K562 (cell line): ENCODE results near the gene DROSHA. TPM values are rescaled to one million over a fixed set of nuclear protein-coding genes. Genes with fewer than 3 reads are reported as not detected.

Experiments
- ATAC-seq: fragments of 200-7000 bp; cut with Tn5 transposase; 3 replicates; pipeline ENCODE4 v1.9.1; 2020; ENCODE audit warnings: moderate library complexity
- BruUV-seq: library from RNA; stranded (reverse); fragments of 400-500 nt; replicated peaks from 2 replicates; lab custom pipeline; 2021; lab: Mats Ljungman, UMichigan
- CTCF ChIA-PET: fragments of 300-600 bp; formaldehyde crosslinking; extraction: SDS; loops from one replicate; lab custom pipeline; 2021; ENCODE audit warnings: low intra/inter-chr PET ratio; lab: Yijun Ruan, JAX
- POLR2A ChIA-PET: fragments of 300-600, 350-650 bp; sonication (Branson Sonifier 250); formaldehyde crosslinking; extraction: SDS; loops from one replicate; lab custom pipeline; 2021; ENCODE audit warnings: antibody characterized with exemption, inconsistent platforms; lab: Yijun Ruan, JAX
- DNase-seq, 4 experiments: peaks; one replicate each; pipeline versions ENCODE4 v3.0.0 to v3.0.0-alpha.2; 2011 to 2018; ENCODE audit warnings: low spot score in 3 of 4, mixed read lengths in 3 of 4; ENCODE audit errors: extremely low read depth in 1 of 4
- FAIRE-seq: peaks from 2 replicates; lab custom pipeline; 2011; peaks lifted over from hg19 to GRCh38; lab: Jason Lieb, UNC
- H2AFZ ChIP-seq: 2 replicates; pipeline ENCODE4 v1.6.0; 2011; ENCODE audit warnings: low read depth, low read length, control low read depth, inconsistent platforms
- H3K27ac ChIP-seq: fragments of 200-600 bp; 3 replicates; pipeline ENCODE4 v1.8.0; 2011; ENCODE audit warnings: low read depth, mild to moderate bottlenecking, control low read depth, inconsistent platforms, low read length, moderate library complexity, mixed read lengths; ENCODE audit errors: extremely low read depth
- H3K27me3 ChIP-seq, 2 experiments: fragments of 300-600 bp in 1 of 2; 2 replicates in 1 of 2; 3 replicates in 1 of 2; pipeline versions ENCODE4 v1.6.0 to v1.8.0; 2011; ENCODE audit warnings: inconsistent platforms in 2 of 2, low read length in 2 of 2, mild to moderate bottlenecking in 1 of 2, mixed read lengths in 1 of 2, moderate library complexity in 1 of 2; ENCODE audit not compliant: control insufficient read depth in 2 of 2, insufficient read depth in 2 of 2
- H3K36me3 ChIP-seq: fragments of 300-600 bp; 3 replicates; pipeline ENCODE4 v1.8.0; 2011; ENCODE audit warnings: mild to moderate bottlenecking, low read length, inconsistent platforms; ENCODE audit not compliant: control insufficient read depth, insufficient read depth
- H3K4me1 ChIP-seq, 2 experiments: fragments of 200-600 bp in 1 of 2; replicated peaks in 1 of 2; 2 replicates in 1 of 2; 3 replicates in 1 of 2; pipeline versions ENCODE4 v1.5.1 to v1.8.0; 2011; ENCODE audit warnings: inconsistent platforms in 2 of 2, low read length in 2 of 2, mild to moderate bottlenecking in 1 of 2, mixed read lengths in 1 of 2, moderate library complexity in 1 of 2; ENCODE audit not compliant: control insufficient read depth in 2 of 2, insufficient read depth in 2 of 2
- H3K4me2 ChIP-seq: 2 replicates; pipeline ENCODE4 v1.6.1; 2011; ENCODE audit warnings: low read length, control low read depth, inconsistent platforms, mixed read lengths; ENCODE audit not compliant: insufficient read depth
- H3K4me3 ChIP-seq: fragments of 200-600 bp; sonication (generic), shearing (Covaris generic); 2 replicates; pipeline ENCODE4 v1.5.1; 2016; ENCODE audit warnings: control low read depth, inconsistent platforms
- H3K79me2 ChIP-seq: fragments of 200-600 bp; 3 replicates; pipeline ENCODE4 v1.8.0; 2011; ENCODE audit warnings: low read length, inconsistent platforms; ENCODE audit not compliant: control insufficient read depth, insufficient read depth
- H3K9ac ChIP-seq, 2 experiments: 2 replicates each; pipeline versions ENCODE4 v1.6.0 to v1.6.1; 2011; ENCODE audit warnings: low read depth in 2 of 2, low read length in 2 of 2, control low read depth in 1 of 2, inconsistent platforms in 1 of 2, mild to moderate bottlenecking in 1 of 2, mixed read lengths in 1 of 2; ENCODE audit not compliant: insufficient read depth in 1 of 2
- H3K9me1 ChIP-seq: one replicate; pipeline ENCODE4 v1.6.0; 2011; ENCODE audit warnings: inconsistent platforms, mild to moderate bottlenecking, low read length, moderate library complexity; ENCODE audit not compliant: control insufficient read depth, insufficient read depth
- H3K9me3 ChIP-seq: replicated peaks from 2 replicates; pipeline ENCODE4 v1.5.1; 2011; ENCODE audit warnings: low read depth, low read length, inconsistent platforms; ENCODE audit not compliant: control insufficient read depth, insufficient read depth
- H4K20me1 ChIP-seq: replicated peaks from 2 replicates; pipeline ENCODE4 v1.6.1; 2011; ENCODE audit warnings: low read length, inconsistent platforms, mixed read lengths; ENCODE audit not compliant: control insufficient read depth, insufficient read depth
- BMI1 ChIP-seq: fragments of 150-350 bp; IDR thresholded peaks from 2 replicates; pipeline ENCODE4 v1.6.1; 2014; ENCODE audit warnings: low read length
- BRD9 ChIP-seq: fragments of 450-650 bp; IDR thresholded peaks from 2 replicates; pipeline ENCODE4 v1.6.1; 2018; ENCODE audit warnings: low read depth; ENCODE audit not compliant: partially characterized antibody
- EHMT2 ChIP-seq: fragments of 450-650 bp; IDR thresholded peaks from 2 replicates; pipeline ENCODE4 v1.6.1; 2018; ENCODE audit warnings: antibody characterized with exemption
- FOXJ2 ChIP-seq: fragments of 200-800 bp; sonication (Bioruptor generic); IDR thresholded peaks from 2 replicates; pipeline ENCODE4 v1.6.1; 2016; ENCODE audit warnings: missing genetic modification characterization, missing compliant biosample characterization
- ILF3 ChIP-seq: fragments of 450-650 bp; IDR thresholded peaks from 2 replicates; pipeline ENCODE4 v1.6.1; 2018; ENCODE audit warnings: antibody characterized with exemption, mild to moderate bottlenecking, moderate library complexity, borderline replicate concordance
- NR1H2 ChIP-seq: sonication (generic); formaldehyde crosslinking; IDR thresholded peaks from 2 replicates; pipeline ENCODE4 v1.4.0; 2020; ENCODE audit warnings: mild to moderate bottlenecking, missing genetic modification reagents
- POLR2AphosphoS2 ChIP-seq: IDR thresholded peaks from 2 replicates; pipeline ENCODE4 v1.6.1; 2012; ENCODE audit warnings: low read length, improper control_type of control experiment
- SIX5 ChIP-seq, 2 experiments: IDR thresholded peaks; 2 replicates each; pipeline ENCODE4 v1.6.1; 2011; ENCODE audit warnings: low read length in 2 of 2, borderline replicate concordance in 1 of 2, low read depth in 1 of 2, mild to moderate bottlenecking in 1 of 2, moderate library complexity in 1 of 2; ENCODE audit not compliant: insufficient read depth in 1 of 2
- TCFL5 ChIP-seq: fragments of 250-450 bp; sonication (Bioruptor Pico); conservative IDR thresholded peaks from 2 replicates; pipeline ENCODE4 v1.6.1; 2021; ENCODE audit warnings: mild to moderate bottlenecking, moderate library complexity, matching md5 sums
- TEAD4 ChIP-seq, 2 experiments: sonication (generic) in 1 of 2; formaldehyde crosslinking in 1 of 2; IDR thresholded peaks; 2 replicates each; pipeline versions ENCODE4 v1.6.1 to v1.8.0; 2012 to 2022; ENCODE audit warnings: borderline replicate concordance in 1 of 2, inconsistent platforms in 1 of 2, low read length in 1 of 2, mild to moderate bottlenecking in 1 of 2, missing genetic modification reagents in 1 of 2
- ZEB2 ChIP-seq: fragments of 450-650 bp; IDR thresholded peaks from 2 replicates; pipeline ENCODE4 v1.6.1; 2016
- ZNF347 ChIP-seq: fragments of 450-650 bp; formaldehyde crosslinking; IDR thresholded peaks from 2 replicates; pipeline ENCODE4 v1.4.0; 2020; ENCODE audit warnings: low read depth, mild to moderate bottlenecking, moderate library complexity
- ZNF444 ChIP-seq: fragments of 250-450 bp; sonication (Bioruptor Pico); IDR thresholded peaks from 2 replicates; pipeline ENCODE4 v1.4.0; 2020; ENCODE audit warnings: mild to moderate bottlenecking, moderate library complexity
- ZNF507 ChIP-seq: conservative IDR thresholded peaks from 2 replicates; pipeline ENCODE4 v1.6.1; 2017; ENCODE audit warnings: missing genetic modification characterization, missing compliant biosample characterization
- ZNF696 ChIP-seq: fragments of 250-450 bp; sonication (Bioruptor Pico); conservative IDR thresholded peaks from 2 replicates; pipeline ENCODE4 v1.4.0; 2020; ENCODE audit warnings: mild to moderate bottlenecking, moderate library complexity
- ZSCAN29 ChIP-seq: fragments of 450-650 bp; IDR thresholded peaks from 2 replicates; pipeline ENCODE4 v1.6.1; 2017
- WGBS: fragments of 100-300 bp; shearing (Covaris generic); methylation state at CpG from one replicate; pipeline ENCODE4 v1.1.6; 2016; ENCODE audit warnings: low coverage, mixed read lengths; ENCODE audit not compliant: insufficient coverage; ENCODE audit errors: missing lambda C conversion rate; 5-methylcytosine and 5-hydroxymethylcytosine counted together
- in situ Hi-C: fragments of 300-500 bp; cut with MboI; formaldehyde crosslinking; loops from 4 replicates; pipeline ENCODE4 v1.15.0; 2018; ENCODE audit warnings: inconsistent platforms, mixed read lengths
- intact Hi-C: fragments of 100-400 bp; cut with micrococcal nuclease; formaldehyde crosslinking; loops from 2 replicates; pipeline ENCODE4 v1.14.2; 2022
- polyA plus RNA-seq, 8 experiments: library from polyadenylated mRNA; depleted of rRNA in 4 of 8; stranded (reverse) in 5 of 8; unstranded in 3 of 8; fragments of >200 nt; fragmentation: Nextera tagmentation in 2 of 8; fragmentation: Illumina TruSeq in 1 of 8; extraction: Ambion mirVana in 2 of 8; extraction: Trizol in 1 of 8; gene quantifications; 2 replicates each; pipeline versions ENCODE4 v1.2.1 to v1.2.3, GENCODE V29; 2011 to 2014; ENCODE audit warnings: inconsistent platforms in 1 of 8, missing spikeins in 1 of 8
- total RNA-seq, 7 experiments: library from RNA; depleted of rRNA in 6 of 7; stranded (reverse); fragments of >200 nt in 6 of 7; fragmentation: Illumina TruSeq in 2 of 7; extraction: Trizol in 2 of 7; gene quantifications; 2 replicates each; pipeline versions ENCODE4 v1.2.1 to v1.2.3, GENCODE V29; 2011 to 2021; ENCODE audit warnings: low replicate concordance in 1 of 7
- TF ChIP-seq, protein P1 (sequence below): fragments of 450-650 bp; IDR thresholded peaks from 2 replicates; pipeline ENCODE4 v1.6.1; 2016; ENCODE audit warnings: antibody characterized with exemption

The DROSHA gene
- total and polyA plus RNA-seq, 9 of the 15 experiments (the other 6 are each of a cell fraction or from before 2014, with no cell fraction given) = 52.5 to 109 (median 68.9) TPM

DNA sequence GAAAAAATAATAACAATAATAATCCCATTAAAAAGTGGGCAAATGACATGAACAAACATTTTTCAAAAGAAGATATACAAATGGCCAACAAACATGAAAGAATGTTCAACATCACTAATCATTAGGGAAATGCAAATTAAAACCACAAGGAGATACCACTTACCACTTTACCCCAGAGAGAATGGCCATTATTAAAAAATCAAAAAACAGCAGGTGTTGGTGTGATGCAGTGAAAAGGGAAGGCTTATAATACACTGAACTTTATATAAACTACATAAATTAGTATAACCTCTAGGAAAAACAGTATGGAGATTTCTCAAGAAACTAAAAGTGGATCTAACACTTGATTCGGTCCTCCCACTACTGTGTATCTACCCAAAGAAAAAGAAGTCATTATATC, 81.9 kb downstream of the DROSHA start:
- H3K4me2 ChIP-seq = no peak overlapping the region
- no peaks in the 10 kb centered on the region for H4K20me1 ChIP-seq
- FAIRE-seq = no peak
- no peak for DNase-seq
- peaks cover 76% of the 10 kb centered on the region for H3K36me3 ChIP-seq
- H3K27me3 ChIP-seq = no peaks in the 10 kb centered on the region
- H3K27ac ChIP-seq = no peak overlapping the region
- no peaks in the 10 kb centered on the region for H3K9me3 ChIP-seq
- no TSS peak for BruUV-seq
- no peaks in the 10 kb centered on the region for H3K4me1 ChIP-seq
- CTCF ChIA-PET = no interaction called here
- H3K9ac ChIP-seq = no peak overlapping the region
- 100% methylated on average over 1 of the region's 1 CpG for WGBS
- H3K9me1 ChIP-seq = no peaks in the 10 kb centered on the region
- in situ Hi-C loops (no loop called here), intact Hi-C loops (no loop called here)
- POLR2A ChIA-PET = no interaction called here
- peaks cover 2% of the 10 kb centered on the region; the same call in 2 of the 3 replicates for H3K79me2 ChIP-seq
- TF ChIP-seq TCFL5 (CRISPR knock-in tag) (no peak), EHMT2 (no peak), NR1H2 (CRISPR knock-in tag) (no peak), BMI1 (no peak), POLR2AphosphoS2 (no peak)
- H2AFZ ChIP-seq = no peak overlapping the region
- no peak overlapping the region for H3K4me3 ChIP-seq
- no peak for ATAC-seq

- H3K9me3 ChIP-seq = no peaks in the 10 kb centered on the region
- FAIRE-seq = no peak
- no peak for ATAC-seq
- ChIA-PET POLR2A (no interaction called here), CTCF (no interaction called here)
- in situ Hi-C loops (no loop called here), intact Hi-C loops (no loop called here)
- no peaks in the 10 kb centered on the region for H3K27me3 ChIP-seq
- BruUV-seq = no TSS peak
- H3K27ac ChIP-seq = no peak overlapping the region
- peaks cover 82% of the 10 kb centered on the region for H3K36me3 ChIP-seq
- no peaks in the 10 kb centered on the region for H3K4me1 ChIP-seq
- no peak for DNase-seq
- WGBS = 94% methylated on average over 7 of the region's 7 CpGs
- H3K4me2 ChIP-seq = no peak overlapping the region
- H3K9ac ChIP-seq = no peak overlapping the region
- no peak overlapping the region for H3K4me3 ChIP-seq
- H4K20me1 ChIP-seq = no peaks in the 10 kb centered on the region
- H2AFZ ChIP-seq = no peak overlapping the region
- peaks cover 2% of the 10 kb centered on the region; the same call in 2 of the 3 replicates for H3K79me2 ChIP-seq
- no peaks in the 10 kb centered on the region for H3K9me1 ChIP-seq
- TF ChIP-seq ZEB2 = no peak
- TF ChIP-seq ZNF444 (CRISPR knock-in tag) = no peak
- no peak for TF ChIP-seq ZNF507 (tag)
- no peak for TF ChIP-seq BRD9
- TF ChIP-seq, protein P1, sequence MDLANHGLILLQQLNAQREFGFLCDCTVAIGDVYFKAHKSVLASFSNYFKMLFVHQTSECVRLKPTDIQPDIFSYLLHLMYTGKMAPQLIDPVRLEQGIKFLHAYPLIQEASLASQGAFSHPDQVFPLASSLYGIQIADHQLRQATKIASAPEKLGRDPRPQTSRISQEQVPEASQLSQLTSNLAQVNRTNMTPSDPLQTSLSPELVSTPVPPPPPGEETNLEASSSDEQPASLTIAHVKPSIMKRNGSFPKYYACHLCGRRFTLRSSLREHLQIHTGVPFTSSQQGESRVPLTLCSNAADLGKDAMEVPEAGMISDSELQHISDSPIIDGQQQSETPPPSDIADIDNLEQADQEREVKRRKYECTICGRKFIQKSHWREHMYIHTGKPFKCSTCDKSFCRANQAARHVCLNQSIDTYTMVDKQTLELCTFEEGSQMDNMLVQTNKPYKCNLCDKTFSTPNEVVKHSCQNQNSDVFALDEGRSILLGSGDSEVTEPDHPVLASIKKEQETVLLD = no peak
- no peak for TF ChIP-seq ZSCAN29
- no peak for TF ChIP-seq SIX5 (IDR thresholded peaks at IDR 0.05; ENCODE audit: borderline replicate concordance in 1 of 2, insufficient read depth in 1 of 2, low read depth in 1 of 2, low read length in 2 of 2)
- no peak for TF ChIP-seq ILF3
- no peak for TF ChIP-seq TEAD4 (IDR thresholded peaks at IDR 0.05; ENCODE audit: low read length)
- TF ChIP-seq TEAD4 (CRISPR knock-in tag; IDR thresholded peaks at IDR 0.05; ENCODE audit: borderline replicate concordance) = no peak
- no peak for TF ChIP-seq ZNF696
- no peak for TF ChIP-seq FOXJ2 (tag)
- TF ChIP-seq ZNF347 (CRISPR knock-in tag) = no peak
These were observed 82.7 kb downstream of the DROSHA start for GRCh38 chr5:31449174-31449573.
